Right cardiac atrium (tissue), 5 donors: ENCODE measurements around the gene CABP4. TPM values are rescaled to one million over a fixed set of nuclear protein-coding genes. Genes with fewer than 3 reads are reported as not detected.

Source experiments
- ATAC-seq, 2 donors: fragments of 200-7000 bp; cut with Tn5 transposase; one replicate each; pipeline versions ENCODE4 v1.8.0 to v1.9.1; 2020; ENCODE audit warnings: moderate library complexity in 2 of 2, mild to moderate bottlenecking in 1 of 2
- DNase-seq, 3 donors: peaks; one replicate each; pipeline ENCODE4 v3.0.0-alpha.2; 2020
- H3K27ac ChIP-seq: one replicate; pipeline ENCODE4 v1.5.1; 2013; ENCODE audit warnings: mild to moderate bottlenecking, low read length, control low read depth, moderate library complexity
- H3K27me3 ChIP-seq: one replicate; pipeline ENCODE4 v1.6.1; 2013; ENCODE audit not compliant: control insufficient read depth, insufficient read depth
- H3K4me1 ChIP-seq: one replicate; pipeline ENCODE4 v1.6.1; 2013; ENCODE audit warnings: low read length; ENCODE audit not compliant: control insufficient read depth, insufficient read depth
- H3K4me3 ChIP-seq: one replicate; pipeline ENCODE4 v1.5.1; 2013; ENCODE audit warnings: low read length, control low read depth
- H3K9me3 ChIP-seq: one replicate; pipeline ENCODE4 v1.6.1; 2013; ENCODE audit warnings: low read length; ENCODE audit not compliant: control insufficient read depth
- WGBS: extraction: QIAGEN DNeasy Blood & Tissue Kit; methylation state at CpG from one replicate; pipeline ENCODE4 v1.1.7; 2013; 5-methylcytosine and 5-hydroxymethylcytosine counted together
- intact Hi-C, 4 donors: fragments of 100-400 bp; cut with DNase I; formaldehyde crosslinking; loops; one replicate each; pipeline versions ENCODE4 v1.11.0 to v1.14.0; 2022 to 2023
- microRNA-seq, 2 donors: library from miRNA; unstranded; fragments of <30 nt; microRNA quantifications; one replicate each; pipeline ENCODE4 v1.2.0, GENCODE V29; 2020 to 2021
- polyA plus RNA-seq: library from polyadenylated mRNA; stranded (reverse); fragments of 200-250 nt; gene quantifications from one replicate; pipeline ENCODE4 v1.2.3, GENCODE V29; 2013
- total RNA-seq, 4 donors: library from RNA; stranded (reverse); fragmentation: NEBNext Ultra II Directional; extraction: Animal tissue kit (Norgen Biotek cat#: 25700); gene quantifications; one replicate each; pipeline ENCODE4 v1.2.1, GENCODE V29; 2021
- donor health status: healthy with polysubstance abuse.
- donor health status: DM: no; HTN: yes; CAD: no.
- donor health status: DM: no; HTN: no; CAD: no.
- donor health status: DM: no; HTN: yes; CAD: no; lungs with severe emphysema.
- donor health status: DM: yes; HTN: yes; CAD: no.

The CABP4 gene
- total and polyA plus RNA-seq, 5 donors: 0.81 to 1.8 (median 1.2) TPM

GRCh38 chr11:67508486-67509121, 53.5 kb downstream of the CABP4 start:
- intact Hi-C loops: loop anchor here (5.0 to 10.0 kb wide), 4 partner anchors 104 to 116 kb away; partner anchors contain the start of genes PPP1CA (in 2 of the 4), RAD9A (in 2 of the 4) and TBC1D10C (in 2 of the 4)
- DNase-seq (peak; percentile 99 to 100 (median 100)), ATAC-seq (peak; percentile 72 to 77)
- peaks cover 10% of the 10 kb centered on the region for H3K4me1 ChIP-seq
- no peaks in the 10 kb centered on the region for H3K9me3 ChIP-seq
- under 1% methylated on average over 57 of the region's 57 CpGs for WGBS
- H3K4me3 ChIP-seq: peak overlapping the region; percentile 63
- H3K27me3 ChIP-seq: no peaks in the 10 kb centered on the region
- peak overlapping the region; percentile 96 for H3K27ac ChIP-seq

- ATAC-seq: no peak
- WGBS: 55% methylated on average over 3 of the region's 3 CpGs
- Histone ChIP-seq H3K27ac (no peak overlapping the region), H3K27me3 (no peaks in the 10 kb centered on the region), H3K4me3 (no peak overlapping the region), H3K4me1 (peaks cover 10% of the 10 kb centered on the region), H3K9me3 (no peaks in the 10 kb centered on the region)
- DNase-seq: no peak
- intact Hi-C loops: no loop called here
Measured at GRCh38 chr11:67510023-67510345, 54.8 kb downstream of the CABP4 start.

Small RNAs within 50 kb of the gene (microRNA-seq; reads per million reads assigned to microRNA genes)
- 0 reads per million in 2 donors for gene MIR6752

Other genes starting within 250 kb of the CABP4 start
- 10 to 100 TPM; 50.4 to 56.5 (median 52.5) TPM for gene GRK2, start 188.9 kb upstream of the CABP4 start, total RNA-seq
- gene GRK2, start 188.9 kb upstream of the CABP4 start, polyA plus RNA-seq: 56.6 TPM
- 10 to 100 TPM; 20.0 to 25.3 (median 22.8) TPM for gene ANKRD13D, start 166.1 kb upstream of the CABP4 start, total RNA-seq
- 18.0 TPM for gene ANKRD13D, start 166.1 kb upstream of the CABP4 start, polyA plus RNA-seq
- 10 to 100 TPM; 23.9 to 25.9 (median 25.1) TPM for gene SSH3, start 151.8 kb upstream of the CABP4 start, total RNA-seq
- 14.9 TPM for gene SSH3, start 151.8 kb upstream of the CABP4 start, polyA plus RNA-seq
- gene POLD4, start 101.8 kb upstream of the CABP4 start, total RNA-seq: 10 to 100 TPM; 53.8 to 86.6 (median 65.3) TPM
- 124 TPM for gene POLD4, start 101.8 kb upstream of the CABP4 start, polyA plus RNA-seq
- 1 to 10 TPM; 2.9 to 6.1 (median 3.0) TPM for gene CLCF1, start 81.8 kb upstream of the CABP4 start, total RNA-seq
- 3.7 TPM for gene CLCF1, start 81.8 kb upstream of the CABP4 start, polyA plus RNA-seq
- 10 to 100 TPM in 1 of 4 donors, 1 to 10 TPM in 3; 7.9 to 11.7 (median 9.4) TPM for gene RAD9A, start 63.4 kb upstream of the CABP4 start, total RNA-seq
- 7.3 TPM for gene RAD9A, start 63.4 kb upstream of the CABP4 start, polyA plus RNA-seq
- gene PPP1CA, start 53.5 kb upstream of the CABP4 start, total RNA-seq: 10 to 100 TPM; 73.1 to 93.4 (median 79.1) TPM
- 79.4 TPM for gene PPP1CA, start 53.5 kb upstream of the CABP4 start, polyA plus RNA-seq
- gene TBC1D10C, start 51.3 kb upstream of the CABP4 start, total RNA-seq: 1 to 10 TPM in 3 of 4 donors, under 1 TPM in 1; 0.67 to 2.7 (median 1.8) TPM
- 0.86 TPM for gene TBC1D10C, start 51.3 kb upstream of the CABP4 start, polyA plus RNA-seq
- gene CARNS1, start 39.7 kb upstream of the CABP4 start, total RNA-seq: 10 to 100 TPM in 2 of 4 donors, 1 to 10 TPM in 2; 5.1 to 23.6 (median 9.3) TPM
- 5.2 TPM for gene CARNS1, start 39.7 kb upstream of the CABP4 start, polyA plus RNA-seq
- 10 to 100 TPM; 29.0 to 31.3 (median 29.5) TPM for gene RPS6KB2, start 26.9 kb upstream of the CABP4 start, total RNA-seq
- gene RPS6KB2, start 26.9 kb upstream of the CABP4 start, polyA plus RNA-seq: 39.6 TPM
- gene PTPRCAP, start 17.7 kb upstream of the CABP4 start, total RNA-seq: 1 to 10 TPM; 1.2 to 3.4 (median 1.9) TPM
- gene PTPRCAP, start 17.7 kb upstream of the CABP4 start, polyA plus RNA-seq: 1.6 TPM
- gene CORO1B, start 11.9 kb upstream of the CABP4 start, total RNA-seq: 10 to 100 TPM; 23.5 to 38.2 (median 29.6) TPM
- 20.8 TPM for gene CORO1B, start 11.9 kb upstream of the CABP4 start, polyA plus RNA-seq
- not detected for gene GPR152, start 2.6 kb upstream of the CABP4 start, total RNA-seq
- gene GPR152, start 2.6 kb upstream of the CABP4 start, polyA plus RNA-seq: not detected
- 10 to 100 TPM; 61.7 to 78.2 (median 65.4) TPM for gene TMEM134, start 13.9 kb downstream of the CABP4 start, total RNA-seq
- gene TMEM134, start 13.9 kb downstream of the CABP4 start, polyA plus RNA-seq: 82.3 TPM
- gene AIP, start 27.7 kb downstream of the CABP4 start, total RNA-seq: 10 to 100 TPM; 50.8 to 64.5 (median 64.2) TPM
- 74.2 TPM for gene AIP, start 27.7 kb downstream of the CABP4 start, polyA plus RNA-seq
- gene PITPNM1, start 50.0 kb downstream of the CABP4 start, total RNA-seq: 10 to 100 TPM; 19.4 to 26.3 (median 24.1) TPM
- gene PITPNM1, start 50.0 kb downstream of the CABP4 start, polyA plus RNA-seq: 13.7 TPM
- gene CDK2AP2, start 52.8 kb downstream of the CABP4 start, total RNA-seq: 10 to 100 TPM; 31.5 to 52.7 (median 49.9) TPM
- 65.2 TPM for gene CDK2AP2, start 52.8 kb downstream of the CABP4 start, polyA plus RNA-seq
- gene CABP2, start 68.1 kb downstream of the CABP4 start, total RNA-seq: not detected
- gene CABP2, start 68.1 kb downstream of the CABP4 start, polyA plus RNA-seq: not detected
- gene GSTP1, start 128.5 kb downstream of the CABP4 start, total RNA-seq: 100 to 1,000 TPM; 323 to 411 (median 377) TPM
- 501 TPM for gene GSTP1, start 128.5 kb downstream of the CABP4 start, polyA plus RNA-seq
- 100 to 1,000 TPM; 375 to 462 (median 435) TPM for gene NDUFV1, start 151.6 kb downstream of the CABP4 start, total RNA-seq
- 380 TPM for gene NDUFV1, start 151.6 kb downstream of the CABP4 start, polyA plus RNA-seq
- 100 to 1,000 TPM in 1 of 4 donors, 10 to 100 TPM in 3; 45.6 to 105 (median 79.6) TPM for gene NUDT8, start 174.6 kb downstream of the CABP4 start, total RNA-seq
- 121 TPM for gene NUDT8, start 174.6 kb downstream of the CABP4 start, polyA plus RNA-seq
- gene TBX10, start 184.4 kb downstream of the CABP4 start, total RNA-seq: not detected
- gene TBX10, start 184.4 kb downstream of the CABP4 start, polyA plus RNA-seq: not detected
- not detected for gene ACY3, start 195.4 kb downstream of the CABP4 start, total RNA-seq
- gene ACY3, start 195.4 kb downstream of the CABP4 start, polyA plus RNA-seq: not detected
- gene ALDH3B2, start 219.3 kb downstream of the CABP4 start, total RNA-seq: not detected
- not detected for gene ALDH3B2, start 219.3 kb downstream of the CABP4 start, polyA plus RNA-seq